Breast epithelium (tissue), 3 donors: ENCODE measurements around the gene UBE4B.

Experiments
- CTCF ChIP-seq, 3 donors: fragments of 450-650 bp; IDR thresholded peaks; one replicate each; pipeline ENCODE4 v1.5.1; 2016 to 2017; ENCODE audit warnings: antibody characterized with exemption in 3 of 3, mild to moderate bottlenecking in 3 of 3, moderate library complexity in 3 of 3
- POLR2AphosphoS5 ChIP-seq, 3 donors: sonication (generic); formaldehyde crosslinking; IDR thresholded peaks; one replicate each; pipeline ENCODE4 v1.6.1; 2017; ENCODE audit warnings: antibody characterized with exemption in 3 of 3

DNA sequence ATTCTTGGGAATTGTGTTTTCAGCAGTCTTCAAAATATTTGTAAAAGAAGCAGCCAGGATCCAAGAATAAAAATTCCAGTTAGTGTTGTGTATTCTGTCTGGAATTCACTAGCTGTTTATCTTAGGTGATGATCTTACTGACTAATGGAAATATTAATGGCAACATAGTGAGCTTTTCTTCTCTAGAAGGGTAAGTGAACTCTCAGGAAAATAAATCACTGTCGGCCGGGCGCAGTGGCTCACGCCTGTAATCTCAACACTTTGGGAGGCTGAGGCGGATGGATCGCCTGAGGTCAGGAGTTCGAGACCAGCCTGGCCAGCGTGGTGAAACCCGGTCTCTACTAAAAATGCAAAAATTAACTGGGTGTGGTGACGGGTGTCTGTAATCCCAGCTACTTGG, 90.2 kb downstream of the UBE4B start:
- TF ChIP-seq CTCF (IDR thresholded peaks at IDR 0.05) = no peak
- TF ChIP-seq POLR2AphosphoS5 (IDR thresholded peaks at IDR 0.05) = no peak
